ENCODE measurements around the gene KCTD1. TPM values are rescaled to one million over a fixed set of nuclear protein-coding genes. Genes with fewer than 3 reads are reported as not detected.

Gene KCTD1
- total RNA-seq (12.1 TPM), polyA plus RNA-seq (9.7 TPM)

- no peak for DNase-seq (ENCODE audit: extremely low spot score)
- under 1% methylated on average over 88 of the region's 88 CpGs for WGBS
- Histone ChIP-seq H3K4me3 (ENCODE audit: low read depth, low read length) (peak within 1 kb of the TSS; percentile 93), H3K36me3 (ENCODE audit: insufficient read depth) (no peaks in the 10 kb centered on the region), H3K4me1 (ENCODE audit: insufficient read depth) (no peaks in the 10 kb centered on the region), H3K27ac (ENCODE audit: low read depth) (peak within 1 kb of the TSS; percentile 86)
Measured at GRCh38 chr18:26548415-26549262, at the start of gene KCTD1. Gene KCTD1, minus strand, starts transcription at chr18:26548553. Its CDS starts 17 bp downstream, at chr18:26548536.

GRCh38 chr18:26593365-26594320, 45.3 kb upstream of the KCTD1 start:
- WGBS, result 80% methylated on average over 2 of the region's 2 CpGs
- no peak overlapping the region for H3K4me3 ChIP-seq (ENCODE audit: low read depth, low read length)

GRCh38 chr18:26584745-26585144, 36.4 kb upstream of the KCTD1 start:
- no peak for DNase-seq (ENCODE audit: extremely low spot score)
- Histone ChIP-seq H3K4me3 (ENCODE audit: low read depth, low read length) (no peak overlapping the region), H3K27ac (ENCODE audit: low read depth) (no peak overlapping the region), H3K36me3 (ENCODE audit: insufficient read depth) (no peaks in the 10 kb centered on the region), H3K4me1 (ENCODE audit: insufficient read depth) (no peaks in the 10 kb centered on the region)
- 89% methylated on average over 6 of the region's 6 CpGs for WGBS

More at GRCh38 chr18:26593365-26594320, 45.3 kb upstream of the KCTD1 start:
- Histone ChIP-seq H3K4me1 (ENCODE audit: insufficient read depth) (no peaks in the 10 kb centered on the region), H3K36me3 (ENCODE audit: insufficient read depth) (no peaks in the 10 kb centered on the region), H3K27ac (ENCODE audit: low read depth) (no peak overlapping the region)
- DNase-seq (ENCODE audit: extremely low spot score), result no peak

GRCh38 chr18:26579941-26580618, 31.7 kb upstream of the KCTD1 start:
- no peaks in the 10 kb centered on the region for H3K36me3 ChIP-seq (ENCODE audit: insufficient read depth)
- no peak overlapping the region for H3K4me3 ChIP-seq (ENCODE audit: low read depth, low read length)
- H3K4me1 ChIP-seq (ENCODE audit: insufficient read depth), result no peaks in the 10 kb centered on the region
- DNase-seq (ENCODE audit: extremely low spot score), result no peak
- 67% methylated on average over 6 of the region's 6 CpGs for WGBS
- no peak overlapping the region for H3K27ac ChIP-seq (ENCODE audit: low read depth)

- Histone ChIP-seq H3K4me3 (ENCODE audit: low read depth, low read length) (no peak overlapping the region), H3K4me1 (ENCODE audit: insufficient read depth) (no peaks in the 10 kb centered on the region), H3K27ac (ENCODE audit: low read depth) (no peak overlapping the region), H3K36me3 (ENCODE audit: insufficient read depth) (no peaks in the 10 kb centered on the region)
- no peak for DNase-seq (ENCODE audit: extremely low spot score)
- WGBS, result 44% methylated on average over 8 of the region's 8 CpGs
Measured at GRCh38 chr18:26575865-26576217, 27.5 kb upstream of the KCTD1 start.

- no peaks in the 10 kb centered on the region for H3K36me3 ChIP-seq (ENCODE audit: insufficient read depth)
- H3K4me1 ChIP-seq (ENCODE audit: insufficient read depth), result no peaks in the 10 kb centered on the region
- DNase-seq (ENCODE audit: extremely low spot score), result peak; percentile 46
- H3K27ac ChIP-seq (ENCODE audit: low read depth), result no peak overlapping the region
- 4% methylated on average over 27 of the region's 27 CpGs for WGBS
- peak overlapping the region; percentile 47 for H3K4me3 ChIP-seq (ENCODE audit: low read depth, low read length)
Measured at GRCh38 chr18:26574958-26575864, 26.9 kb upstream of the KCTD1 start.

GRCh38 chr18:26568926-26569665, 20.7 kb upstream of the KCTD1 start:
- Histone ChIP-seq H3K27ac (ENCODE audit: low read depth) (no peak overlapping the region), H3K36me3 (ENCODE audit: insufficient read depth) (no peaks in the 10 kb centered on the region), H3K4me3 (ENCODE audit: low read depth, low read length) (no peak overlapping the region), H3K4me1 (ENCODE audit: insufficient read depth) (no peaks in the 10 kb centered on the region)
- WGBS, result 54% methylated on average over 5 of the region's 5 CpGs
- no peak for DNase-seq (ENCODE audit: extremely low spot score)

- 77% methylated on average over 1 of the region's 1 CpG for WGBS
- H3K4me3 ChIP-seq (ENCODE audit: low read depth, low read length), result no peak overlapping the region
- H3K36me3 ChIP-seq (ENCODE audit: insufficient read depth), result no peaks in the 10 kb centered on the region
- no peak overlapping the region for H3K27ac ChIP-seq (ENCODE audit: low read depth)
- DNase-seq (ENCODE audit: extremely low spot score), result no peak
- no peaks in the 10 kb centered on the region for H3K4me1 ChIP-seq (ENCODE audit: insufficient read depth)
Measured at GRCh38 chr18:26568513-26568912, 20.2 kb upstream of the KCTD1 start.

GRCh38 chr18:26566874-26567555, 18.7 kb upstream of the KCTD1 start:
- Histone ChIP-seq H3K4me1 (ENCODE audit: insufficient read depth) (no peaks in the 10 kb centered on the region), H3K36me3 (ENCODE audit: insufficient read depth) (no peaks in the 10 kb centered on the region), H3K4me3 (ENCODE audit: low read depth, low read length) (no peak overlapping the region), H3K27ac (ENCODE audit: low read depth) (no peak overlapping the region)
- DNase-seq (ENCODE audit: extremely low spot score), result no peak
- 50% methylated on average over 1 of the region's 1 CpG for WGBS

- Histone ChIP-seq H3K4me3 (ENCODE audit: low read depth, low read length) (no peak overlapping the region), H3K4me1 (ENCODE audit: insufficient read depth) (no peaks in the 10 kb centered on the region), H3K36me3 (ENCODE audit: insufficient read depth) (no peaks in the 10 kb centered on the region), H3K27ac (ENCODE audit: low read depth) (no peak overlapping the region)
- DNase-seq (ENCODE audit: extremely low spot score), result no peak
Measured at GRCh38 chr18:26565514-26565913, 17.2 kb upstream of the KCTD1 start.

GRCh38 chr18:26563024-26563423, 14.7 kb upstream of the KCTD1 start:
- Histone ChIP-seq H3K4me3 (ENCODE audit: low read depth, low read length) (no peak overlapping the region), H3K27ac (ENCODE audit: low read depth) (no peak overlapping the region), H3K36me3 (ENCODE audit: insufficient read depth) (no peaks in the 10 kb centered on the region), H3K4me1 (ENCODE audit: insufficient read depth) (no peaks in the 10 kb centered on the region)
- 81% methylated on average over 3 of the region's 3 CpGs for WGBS
- no peak for DNase-seq (ENCODE audit: extremely low spot score)

- WGBS, result 96% methylated on average over 2 of the region's 2 CpGs
- no peaks in the 10 kb centered on the region for H3K4me1 ChIP-seq (ENCODE audit: insufficient read depth)
- DNase-seq (ENCODE audit: extremely low spot score), result no peak
- no peak overlapping the region for H3K4me3 ChIP-seq (ENCODE audit: low read depth, low read length)
- H3K27ac ChIP-seq (ENCODE audit: low read depth), result no peak overlapping the region
- H3K36me3 ChIP-seq (ENCODE audit: insufficient read depth), result no peaks in the 10 kb centered on the region
Measured at GRCh38 chr18:26562568-26562967, 14.2 kb upstream of the KCTD1 start.

Data from urinary bladder (tissue), 4 donors.